Fibroblast of lung (primary cell): Measurements from ENCODE around the gene PRSS12.

Source experiments
- EZH2 ChIP-seq: IDR thresholded peaks from 2 replicates; pipeline ENCODE4 v1.5.1; 2012; ENCODE audit warnings: low read length, control low read depth, mild to moderate bottlenecking; ENCODE audit errors: missing control alignments
- TF ChIP-seq, protein P1 (sequence below), 2 donors: IDR thresholded peaks in 1 of 2; conservative IDR thresholded peaks in 1 of 2; 1 replicate in 1 of 2; 2 replicates in 1 of 2; pipeline ENCODE4 v1.5.1; 2011 to 2012; ENCODE audit warnings: low read length in 2 of 2, control low read depth in 1 of 2, inconsistent platforms in 1 of 2, low read depth in 1 of 2, mild to moderate bottlenecking in 1 of 2

DNA sequence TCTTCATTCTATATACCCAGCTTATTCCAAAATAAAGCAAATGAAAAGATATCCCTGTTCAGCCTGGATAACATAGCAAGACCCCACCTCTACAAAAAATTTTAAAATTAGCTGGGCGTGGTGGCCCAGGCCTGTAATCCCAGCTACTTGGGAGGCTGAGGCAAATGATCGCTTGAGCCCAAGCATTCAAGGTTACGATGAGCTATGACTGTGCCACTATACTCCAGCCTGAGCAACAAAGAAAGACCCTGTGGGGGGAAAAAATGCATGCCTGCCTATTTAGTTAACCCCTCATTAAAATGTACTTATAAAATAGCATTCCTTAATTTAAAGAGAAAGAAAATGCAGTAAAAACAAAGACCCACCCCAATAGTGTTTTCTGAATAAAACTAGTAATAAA lies 9.3 kb downstream of the PRSS12 start:
- TF ChIP-seq, protein P1, sequence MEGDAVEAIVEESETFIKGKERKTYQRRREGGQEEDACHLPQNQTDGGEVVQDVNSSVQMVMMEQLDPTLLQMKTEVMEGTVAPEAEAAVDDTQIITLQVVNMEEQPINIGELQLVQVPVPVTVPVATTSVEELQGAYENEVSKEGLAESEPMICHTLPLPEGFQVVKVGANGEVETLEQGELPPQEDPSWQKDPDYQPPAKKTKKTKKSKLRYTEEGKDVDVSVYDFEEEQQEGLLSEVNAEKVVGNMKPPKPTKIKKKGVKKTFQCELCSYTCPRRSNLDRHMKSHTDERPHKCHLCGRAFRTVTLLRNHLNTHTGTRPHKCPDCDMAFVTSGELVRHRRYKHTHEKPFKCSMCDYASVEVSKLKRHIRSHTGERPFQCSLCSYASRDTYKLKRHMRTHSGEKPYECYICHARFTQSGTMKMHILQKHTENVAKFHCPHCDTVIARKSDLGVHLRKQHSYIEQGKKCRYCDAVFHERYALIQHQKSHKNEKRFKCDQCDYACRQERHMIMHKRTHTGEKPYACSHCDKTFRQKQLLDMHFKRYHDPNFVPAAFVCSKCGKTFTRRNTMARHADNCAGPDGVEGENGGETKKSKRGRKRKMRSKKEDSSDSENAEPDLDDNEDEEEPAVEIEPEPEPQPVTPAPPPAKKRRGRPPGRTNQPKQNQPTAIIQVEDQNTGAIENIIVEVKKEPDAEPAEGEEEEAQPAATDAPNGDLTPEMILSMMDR (conservative IDR thresholded peaks at IDR 0.05 in 1 of 2, IDR thresholded peaks at IDR 0.05 in 1 of 2; ENCODE audit: low read depth in 1 of 2, low read length in 2 of 2) = no peak
- no peak for TF ChIP-seq EZH2
